SH-SY5Y (cell line): Measurements from ENCODE around the gene BAHD1.

Experiments
- GATA2 ChIP-seq: IDR thresholded peaks from 2 replicates; pipeline ENCODE4 v1.6.1; 2011; ENCODE audit warnings: mild to moderate bottlenecking, low read depth, low read length
- GATA3 ChIP-seq: IDR thresholded peaks from 2 replicates; pipeline ENCODE4 v1.6.1; 2011; ENCODE audit warnings: low read depth, mild to moderate bottlenecking, low read length, moderate library complexity

The BAHD1 gene

DNA sequence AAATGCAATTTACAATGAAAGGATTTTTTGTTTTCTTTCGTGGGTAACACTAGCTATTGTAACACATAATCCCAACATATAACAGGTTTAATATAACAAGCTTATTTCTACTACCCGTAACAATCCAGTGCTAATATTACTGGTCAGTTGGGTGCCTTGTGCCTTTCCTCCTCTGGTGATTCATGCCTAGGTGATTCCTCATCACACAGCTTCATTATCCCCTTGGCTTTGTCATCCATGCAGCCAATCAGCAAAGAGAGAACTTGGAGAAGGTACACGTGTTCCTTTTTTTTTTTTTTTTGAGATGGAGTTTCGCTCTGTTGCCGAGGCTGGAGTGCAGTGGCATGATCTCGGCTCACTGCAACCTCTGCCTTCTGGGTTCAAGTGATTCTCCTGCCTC is 60.7 kb downstream of the BAHD1 start:
- no peak for TF ChIP-seq GATA2
- no peak for TF ChIP-seq GATA3

DNA sequence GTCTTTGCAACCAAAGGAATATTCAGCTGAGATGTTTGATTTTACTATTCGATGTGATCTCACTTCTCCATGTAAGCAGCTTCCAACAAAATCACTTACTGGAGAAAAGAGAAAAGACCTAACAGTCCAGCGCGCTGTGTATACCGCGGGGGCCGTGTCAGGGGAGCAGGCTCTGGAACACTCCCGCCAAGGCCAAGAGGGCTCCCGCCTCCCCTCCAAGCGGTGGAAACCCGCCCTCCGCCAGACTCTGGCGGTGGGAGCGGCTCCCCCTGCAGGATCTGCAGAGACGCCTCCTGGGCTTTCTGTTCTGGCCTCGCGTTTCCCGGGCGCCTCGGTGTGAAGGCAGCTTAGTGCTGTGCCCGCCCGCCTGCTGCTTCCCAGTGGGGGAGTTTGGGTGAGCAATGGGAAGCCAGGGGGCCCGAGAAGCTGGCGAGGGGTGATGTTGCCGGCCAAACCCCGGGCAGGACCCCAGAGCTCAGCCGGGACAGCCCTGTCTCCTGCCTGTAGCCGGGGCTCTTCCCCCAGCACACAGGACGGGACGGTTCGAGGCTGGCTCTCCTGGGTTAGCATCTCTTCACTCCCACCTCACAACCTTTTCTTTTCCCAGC is 66.3 kb downstream of the BAHD1 start:
- TF ChIP-seq GATA2, result no peak
- TF ChIP-seq GATA3, result no peak

DNA sequence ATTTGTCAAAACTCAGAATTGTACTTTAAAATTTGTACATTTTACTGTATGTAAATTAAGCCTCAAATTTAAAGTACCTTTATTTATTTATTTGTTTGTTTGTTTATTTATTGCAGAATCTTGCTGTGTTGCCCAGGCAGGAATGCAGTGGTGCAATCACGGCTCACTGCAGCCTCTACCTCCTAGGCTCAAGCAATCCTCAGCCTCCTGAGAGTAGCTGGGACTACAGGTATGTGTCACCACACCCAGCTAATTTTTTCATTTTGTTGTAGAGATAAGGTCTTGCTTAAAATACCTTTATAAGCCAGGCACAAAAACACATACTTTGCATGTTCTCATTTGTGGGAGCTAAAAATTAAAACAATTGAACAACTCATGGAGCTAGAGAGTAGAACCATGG is 67.5 kb downstream of the BAHD1 start:
- TF ChIP-seq GATA3 (no peak), GATA2 (no peak)

DNA sequence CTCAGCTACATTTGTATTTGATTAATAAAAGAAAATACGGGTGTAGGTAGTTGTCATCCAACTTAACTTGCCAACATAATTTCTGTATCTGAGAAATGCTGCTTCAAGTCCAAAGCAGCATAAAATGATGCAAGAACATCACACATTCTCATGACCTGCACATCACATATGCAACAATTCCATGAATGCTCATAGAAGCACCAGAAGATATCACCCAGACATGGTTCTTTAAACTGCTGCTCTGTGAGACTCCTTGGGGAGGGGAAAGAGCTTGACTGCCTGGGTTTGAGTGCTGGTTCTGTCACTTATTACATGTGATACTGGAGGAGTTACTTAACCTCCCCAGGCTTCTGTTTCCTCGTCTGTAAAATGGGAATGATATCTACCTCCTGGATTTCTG is 69.4 kb downstream of the BAHD1 start:
- no peak for TF ChIP-seq GATA3
- TF ChIP-seq GATA2, result no peak

DNA sequence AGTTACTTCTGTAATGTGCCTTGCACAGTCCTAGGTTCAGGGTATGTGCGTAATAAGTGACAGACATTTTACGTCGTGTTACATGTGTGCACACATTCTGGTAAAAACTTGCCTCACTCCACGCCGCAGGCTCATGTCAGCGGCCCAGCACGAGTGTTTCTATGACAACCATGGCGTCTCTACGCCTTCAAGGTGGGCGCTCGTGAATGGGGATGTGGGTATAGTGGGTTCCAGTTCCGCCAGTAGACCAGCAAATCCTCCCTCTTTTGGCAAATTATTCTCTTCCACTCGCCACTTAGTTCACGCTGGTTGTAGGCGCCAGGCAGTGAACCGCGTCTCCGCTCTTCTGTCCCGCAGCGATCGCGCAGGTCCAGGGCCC is 70.3 kb downstream of the BAHD1 start:
- TF ChIP-seq GATA2 (no peak), GATA3 (no peak)

DNA sequence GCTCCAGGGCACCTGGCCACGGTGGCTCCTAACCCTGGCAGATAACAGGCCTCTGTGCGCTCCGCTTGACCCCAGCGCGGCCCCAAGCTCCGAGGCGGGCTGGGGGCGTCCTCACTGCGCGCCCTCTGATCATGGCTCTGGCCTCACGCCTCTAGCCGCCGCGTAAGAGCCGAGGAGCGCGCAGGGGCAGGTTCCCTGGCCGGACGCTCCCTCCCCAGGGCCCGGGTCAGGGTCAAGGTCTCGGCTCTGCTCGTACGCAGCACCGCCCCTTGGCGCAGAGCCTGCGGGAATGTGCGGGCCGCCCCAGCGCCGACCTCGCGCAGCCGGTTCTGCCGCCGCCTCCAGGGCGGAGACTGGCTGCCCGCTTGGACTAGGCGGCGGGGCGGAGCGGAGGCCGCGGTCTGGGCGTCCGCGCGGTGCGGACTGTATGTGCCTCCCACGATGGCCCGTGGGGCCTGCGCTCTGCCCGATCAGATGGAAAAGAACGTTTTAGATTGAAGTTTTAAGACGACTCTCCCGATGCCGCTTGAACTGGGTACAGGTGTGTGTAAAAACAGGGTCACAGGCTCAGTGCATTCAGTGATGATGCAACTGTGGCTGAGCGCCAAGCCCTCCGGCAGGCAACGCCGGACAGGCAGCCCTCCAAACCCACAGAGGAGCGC is 70.8 kb downstream of the BAHD1 start:
- no peak for TF ChIP-seq GATA2
- TF ChIP-seq GATA3, result no peak

DNA sequence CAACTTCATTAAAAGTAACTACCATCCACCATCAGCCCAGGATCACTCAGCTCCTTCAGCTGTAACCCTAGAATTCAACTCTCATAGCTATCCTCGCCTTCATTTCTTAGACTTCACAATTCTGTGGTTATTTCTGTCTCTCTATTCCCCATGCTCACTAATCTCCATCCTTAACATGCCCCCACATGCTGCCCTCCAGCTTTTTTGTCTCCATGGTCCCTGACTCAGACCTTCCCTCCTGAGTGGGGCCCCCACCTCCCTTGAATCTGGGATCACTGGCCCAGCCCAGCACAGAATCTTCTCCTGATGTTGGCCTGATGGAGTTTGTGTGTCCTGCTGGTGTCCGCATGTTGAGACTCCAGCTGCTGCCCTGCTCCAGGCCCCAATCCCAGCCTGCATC is 71.7 kb downstream of the BAHD1 start:
- no peak for TF ChIP-seq GATA3
- no peak for TF ChIP-seq GATA2

DNA sequence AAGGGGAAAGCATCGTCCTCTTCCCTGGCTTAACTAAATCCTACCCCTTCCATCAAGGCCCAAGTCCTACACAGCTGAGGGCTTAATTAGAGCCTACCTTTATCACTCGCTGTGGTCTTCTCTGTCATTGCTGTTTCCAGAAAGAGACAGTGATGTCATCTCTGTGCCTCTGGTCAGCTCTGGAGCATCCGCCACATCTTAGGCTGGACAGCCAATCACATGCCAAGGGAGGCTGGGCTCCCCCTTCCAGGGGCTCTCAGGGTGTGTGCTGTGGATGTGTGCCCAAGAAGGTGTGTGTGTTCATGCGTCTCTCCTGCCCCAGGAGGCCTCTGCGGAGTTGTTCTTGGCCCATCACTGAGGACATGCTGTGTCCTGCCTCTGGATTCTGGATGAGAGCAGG is 72.9 kb downstream of the BAHD1 start:
- no peak for TF ChIP-seq GATA2
- TF ChIP-seq GATA3, result no peak

DNA sequence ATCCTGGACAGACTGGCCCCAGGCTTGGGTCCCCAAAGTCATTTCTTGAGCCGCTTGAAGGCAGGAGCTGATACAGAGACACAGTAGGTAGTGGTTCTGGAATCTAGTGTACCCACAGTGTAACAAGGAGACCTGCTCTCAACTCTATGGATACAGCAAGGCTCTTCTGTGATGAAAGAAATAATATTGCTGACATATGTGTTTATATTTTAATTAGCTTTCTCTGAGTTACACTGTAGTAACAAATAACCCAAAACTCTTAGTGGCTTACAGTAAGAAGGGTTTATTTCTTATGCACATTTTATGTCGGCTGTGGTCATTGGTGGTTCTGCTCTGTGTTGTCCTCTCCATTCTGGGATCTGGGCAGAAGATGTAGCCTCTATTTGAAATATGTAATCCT is 75.6 kb downstream of the BAHD1 start:
- TF ChIP-seq GATA3, result no peak
- no peak for TF ChIP-seq GATA2
